ENCODE results near the gene METTL13. TPM values are rescaled to one million over a fixed set of nuclear protein-coding genes. Genes with fewer than 3 reads are reported as not detected.

METTL13 gene
- total and polyA plus RNA-seq, 9 of the 15 experiments (the other 6 are each of a cell fraction or from before 2014, with no cell fraction given): 18.9 to 78.9 (median 54.9) TPM

DNA sequence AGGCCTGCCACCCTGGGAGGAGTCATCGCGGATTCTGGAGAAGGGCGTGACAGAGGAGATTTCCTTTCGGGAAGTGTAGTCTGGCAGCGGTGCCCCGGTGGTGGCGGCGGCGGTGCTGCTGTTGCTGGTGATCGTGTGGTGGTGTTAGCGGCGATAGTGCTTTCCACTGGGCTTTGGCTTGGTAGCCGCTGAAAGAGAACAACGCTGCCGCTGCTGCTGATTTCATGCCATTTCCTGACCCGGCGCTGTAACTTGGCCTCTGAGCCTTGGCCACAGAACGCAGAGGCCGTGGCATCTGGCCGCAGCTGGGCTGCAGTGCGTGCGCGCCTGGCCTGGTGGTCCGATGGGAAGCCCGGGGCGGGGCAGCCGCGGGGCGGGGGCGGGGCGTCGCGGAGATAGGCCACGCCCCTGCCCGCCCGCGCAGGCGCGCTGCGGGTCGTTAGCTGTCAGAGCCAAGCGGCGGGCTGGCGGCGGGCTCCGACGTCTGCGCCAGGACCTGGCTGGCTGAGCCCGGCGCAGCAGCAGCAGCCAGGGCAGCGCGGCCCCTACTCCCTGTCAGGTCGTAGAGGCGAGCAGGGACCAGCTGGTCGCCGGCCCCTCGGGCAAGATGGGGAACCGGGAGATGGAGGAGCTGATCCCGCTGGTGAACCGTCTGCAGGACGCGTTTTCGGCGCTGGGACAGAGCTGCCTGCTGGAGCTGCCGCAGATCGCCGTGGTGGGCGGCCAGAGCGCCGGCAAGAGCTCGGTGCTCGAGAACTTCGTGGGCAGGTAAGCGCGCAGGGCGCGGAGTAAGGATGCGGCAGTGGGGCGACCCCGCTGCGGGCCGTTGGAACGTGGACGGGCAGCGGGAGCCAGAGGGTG, 59.8 kb downstream of the METTL13 start, which contains the start of gene DNM3 (continued):
- TF ChIP-seq, protein P1, sequence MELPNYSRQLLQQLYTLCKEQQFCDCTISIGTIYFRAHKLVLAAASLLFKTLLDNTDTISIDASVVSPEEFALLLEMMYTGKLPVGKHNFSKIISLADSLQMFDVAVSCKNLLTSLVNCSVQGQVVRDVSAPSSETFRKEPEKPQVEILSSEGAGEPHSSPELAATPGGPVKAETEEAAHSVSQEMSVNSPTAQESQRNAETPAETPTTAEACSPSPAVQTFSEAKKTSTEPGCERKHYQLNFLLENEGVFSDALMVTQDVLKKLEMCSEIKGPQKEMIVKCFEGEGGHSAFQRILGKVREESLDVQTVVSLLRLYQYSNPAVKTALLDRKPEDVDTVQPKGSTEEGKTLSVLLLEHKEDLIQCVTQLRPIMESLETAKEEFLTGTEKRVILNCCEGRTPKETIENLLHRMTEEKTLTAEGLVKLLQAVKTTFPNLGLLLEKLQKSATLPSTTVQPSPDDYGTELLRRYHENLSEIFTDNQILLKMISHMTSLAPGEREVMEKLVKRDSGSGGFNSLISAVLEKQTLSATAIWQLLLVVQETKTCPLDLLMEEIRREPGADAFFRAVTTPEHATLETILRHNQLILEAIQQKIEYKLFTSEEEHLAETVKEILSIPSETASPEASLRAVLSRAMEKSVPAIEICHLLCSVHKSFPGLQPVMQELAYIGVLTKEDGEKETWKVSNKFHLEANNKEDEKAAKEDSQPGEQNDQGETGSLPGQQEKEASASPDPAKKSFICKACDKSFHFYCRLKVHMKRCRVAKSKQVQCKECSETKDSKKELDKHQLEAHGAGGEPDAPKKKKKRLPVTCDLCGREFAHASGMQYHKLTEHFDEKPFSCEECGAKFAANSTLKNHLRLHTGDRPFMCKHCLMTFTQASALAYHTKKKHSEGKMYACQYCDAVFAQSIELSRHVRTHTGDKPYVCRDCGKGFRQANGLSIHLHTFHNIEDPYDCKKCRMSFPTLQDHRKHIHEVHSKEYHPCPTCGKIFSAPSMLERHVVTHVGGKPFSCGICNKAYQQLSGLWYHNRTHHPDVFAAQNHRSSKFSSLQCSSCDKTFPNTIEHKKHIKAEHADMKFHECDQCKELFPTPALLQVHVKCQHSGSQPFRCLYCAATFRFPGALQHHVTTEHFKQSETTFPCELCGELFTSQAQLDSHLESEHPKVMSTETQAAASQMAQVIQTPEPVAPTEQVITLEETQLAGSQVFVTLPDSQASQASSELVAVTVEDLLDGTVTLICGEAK (IDR thresholded peaks at IDR 0.05): 0 out of 2 replicates have a peak, but pooled peaks have one; percentile 24
- TF ChIP-seq, protein P1 (CRISPR knock-in tag; IDR thresholded peaks at IDR 0.05): no peak
- TF ChIP-seq FOXM1 (IDR thresholded peaks at IDR 0.05; ENCODE audit: low read depth): no peak
- 0 out of 2 replicates have a peak, but pooled peaks have one; percentile 65 for TF ChIP-seq FOXM1 (CRISPR knock-in tag; IDR thresholded peaks at IDR 0.05; ENCODE audit: low read depth)
- peak; percentile 52 for TF ChIP-seq RBFOX2 (IDR thresholded peaks at IDR 0.05; ENCODE audit: low read depth, low read length)
- no peak for TF ChIP-seq HMG20B (CRISPR knock-in tag; IDR thresholded peaks at IDR 0.05)
- peak; percentile 97 for TF ChIP-seq NCOA6 (IDR thresholded peaks at IDR 0.05)
- peak; percentile 77 for TF ChIP-seq L3MBTL2 (IDR thresholded peaks at IDR 0.05)
- TF ChIP-seq FIP1L1 (IDR thresholded peaks at IDR 0.05; ENCODE audit: low read depth, low read length, poor library complexity, severe bottlenecking): peak; percentile 69
- no peak for TF ChIP-seq TCFL5 (CRISPR knock-in tag; conservative IDR thresholded peaks at IDR 0.05)
- no peak for TF ChIP-seq RUNX1 (IDR thresholded peaks at IDR 0.05; ENCODE audit: low read depth)
- peak; percentile 69 for TF ChIP-seq MEIS2 (IDR thresholded peaks at IDR 0.05; ENCODE audit: partially characterized antibody)
- TF ChIP-seq JUNB (CRISPR knock-in tag; conservative IDR thresholded peaks at IDR 0.05): no peak
- TF ChIP-seq ETV5 (CRISPR knock-in tag; IDR thresholded peaks at IDR 0.05; ENCODE audit: low read depth): peak; percentile 32; the same call in 1 of the 2 replicates
- TF ChIP-seq TRIM24 (IDR thresholded peaks at IDR 0.05): peak in 1 of 2 experiments; percentile 41; a peak in 1 of 4 replicates
- no peak for TF ChIP-seq ZNF165 (CRISPR knock-in tag; IDR thresholded peaks at IDR 0.05; ENCODE audit: borderline replicate concordance)
- TF ChIP-seq, protein P2, sequence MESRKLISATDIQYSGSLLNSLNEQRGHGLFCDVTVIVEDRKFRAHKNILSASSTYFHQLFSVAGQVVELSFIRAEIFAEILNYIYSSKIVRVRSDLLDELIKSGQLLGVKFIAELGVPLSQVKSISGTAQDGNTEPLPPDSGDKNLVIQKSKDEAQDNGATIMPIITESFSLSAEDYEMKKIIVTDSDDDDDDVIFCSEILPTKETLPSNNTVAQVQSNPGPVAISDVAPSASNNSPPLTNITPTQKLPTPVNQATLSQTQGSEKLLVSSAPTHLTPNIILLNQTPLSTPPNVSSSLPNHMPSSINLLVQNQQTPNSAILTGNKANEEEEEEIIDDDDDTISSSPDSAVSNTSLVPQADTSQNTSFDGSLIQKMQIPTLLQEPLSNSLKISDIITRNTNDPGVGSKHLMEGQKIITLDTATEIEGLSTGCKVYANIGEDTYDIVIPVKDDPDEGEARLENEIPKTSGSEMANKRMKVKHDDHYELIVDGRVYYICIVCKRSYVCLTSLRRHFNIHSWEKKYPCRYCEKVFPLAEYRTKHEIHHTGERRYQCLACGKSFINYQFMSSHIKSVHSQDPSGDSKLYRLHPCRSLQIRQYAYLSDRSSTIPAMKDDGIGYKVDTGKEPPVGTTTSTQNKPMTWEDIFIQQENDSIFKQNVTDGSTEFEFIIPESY (CRISPR knock-in tag; IDR thresholded peaks at IDR 0.05): peak; percentile 97
- TF ChIP-seq RFX5 (IDR thresholded peaks at IDR 0.05; ENCODE audit: low read depth, low read length): no peak
